Transverse colon (tissue), 4 donors: Measurements from ENCODE around the gene MCOLN3. TPM values are rescaled to one million over a fixed set of nuclear protein-coding genes. Genes with fewer than 3 reads are reported as not detected.

Experiments used
- DNase-seq: peaks from one replicate; pipeline ENCODE4 v3.0.0-alpha.2; 2019
- H3K27ac ChIP-seq, 4 donors: fragments of 200-600 bp; sonication (generic); 2 replicates each; pipeline ENCODE4 v1.5.1; 2016 to 2018; ENCODE audit warnings: inconsistent platforms in 4 of 4
- H3K27me3 ChIP-seq: fragments of 200-600 bp; sonication (generic); 2 replicates; pipeline ENCODE4 v1.5.1; 2017; ENCODE audit warnings: inconsistent platforms
- H3K36me3 ChIP-seq, 4 donors: fragments of 200-600 bp; sonication (generic); 2 replicates each; pipeline ENCODE4 v1.5.1; 2017 to 2019; ENCODE audit warnings: inconsistent platforms in 4 of 4
- H3K4me1 ChIP-seq, 4 donors: fragments of 200-600 bp; sonication (generic); 2 replicates each; pipeline ENCODE4 v1.5.1; 2017 to 2020; ENCODE audit warnings: inconsistent platforms in 4 of 4
- H3K4me3 ChIP-seq, 4 donors: fragments of 200-600 bp; sonication (generic); 1 replicate in 1 of 4; 2 replicates in 3 of 4; pipeline versions ENCODE4 v1.5.1 to v1.6.1; 2017 to 2019; ENCODE audit warnings: inconsistent platforms in 4 of 4
- H3K9me3 ChIP-seq, 2 donors: fragments of 200-600 bp; sonication (generic); 2 replicates each; pipeline ENCODE4 v1.5.1; 2017 to 2019; ENCODE audit warnings: inconsistent platforms in 2 of 2
- EP300 ChIP-seq: sonication (generic); formaldehyde crosslinking; IDR thresholded peaks from one replicate; pipeline ENCODE4 v1.6.1; 2017; ENCODE audit warnings: antibody characterized with exemption, low read depth
- POLR2A ChIP-seq: fragments of 450-650 bp; IDR thresholded peaks from one replicate; pipeline ENCODE4 v1.6.1; 2016; ENCODE audit warnings: antibody characterized with exemption, mild to moderate bottlenecking, moderate library complexity
- POLR2AphosphoS5 ChIP-seq, 3 donors: sonication (generic); formaldehyde crosslinking; IDR thresholded peaks; one replicate each; pipeline ENCODE4 v1.6.1; 2016; ENCODE audit warnings: antibody characterized with exemption in 3 of 3
- WGBS, 2 donors: methylation state at CpG; one replicate each; pipeline ENCODE4 v1.1.5; 2018; ENCODE audit warnings: low coverage in 1 of 2; 5-methylcytosine and 5-hydroxymethylcytosine counted together
- in situ Hi-C, 4 donors: fragments of 200-750 bp; cut with MboI; loops; one replicate each; pipeline versions ENCODE4 v1.15.0 to v1.15.1; 2017; ENCODE audit warnings: low sequenced_read_pairs in 3 of 4, low pct_ligation_motif_present in 1 of 4, low pct_unique_long_range_greater_than_20kb in 1 of 4
- intact Hi-C: fragments of 100-400 bp; cut with DNase I; formaldehyde crosslinking; loops from one replicate; pipeline ENCODE4 v1.15.1; 2023; ENCODE audit warnings: low total_unique reads
- total RNA-seq, 4 donors: library from RNA; depleted of rRNA; stranded (reverse); fragments of >200 nt; gene quantifications; one replicate each; pipeline ENCODE4 v1.1.0, GENCODE V29; 2016
- TF ChIP-seq, protein P1 (sequence below), 5 experiments: fragments of 200-600 bp in 3 of 5; fragments of 450-650 bp in 2 of 5; sonication (generic) in 3 of 5; IDR thresholded peaks; 1 replicate in 2 of 5; 2 replicates in 3 of 5; pipeline ENCODE4 v1.5.1; 2016 to 2017; ENCODE audit warnings: antibody characterized with exemption in 5 of 5, inconsistent platforms in 3 of 5, mild to moderate bottlenecking in 2 of 5, moderate library complexity in 1 of 5

Gene MCOLN3
- total RNA-seq, 4 donors from 2014 or later = 1.9 to 7.6 TPM; not detected in 2

GRCh38 chr1:85059563-85059962 lies 11.3 kb upstream of the MCOLN3 start:
- Histone ChIP-seq H3K27me3 (no peaks in the 10 kb centered on the region), H3K4me1 (peaks cover 0 to 8% (median 0%) of the 10 kb centered on the region in 4 donors), H3K27ac (no peak overlapping the region), H3K4me3 (no peak overlapping the region), H3K9me3 (no peaks in the 10 kb centered on the region), H3K36me3 (no peaks in the 10 kb centered on the region)
- 88 to 91% methylated on average over 2 of the region's 2 CpGs for WGBS, 2 donors
- DNase-seq = no peak
- intact Hi-C loops = no loop called here
- no peak for TF ChIP-seq POLR2A
- no peak for TF ChIP-seq POLR2AphosphoS5 (IDR thresholded peaks at IDR 0.05)
- TF ChIP-seq, protein P1, sequence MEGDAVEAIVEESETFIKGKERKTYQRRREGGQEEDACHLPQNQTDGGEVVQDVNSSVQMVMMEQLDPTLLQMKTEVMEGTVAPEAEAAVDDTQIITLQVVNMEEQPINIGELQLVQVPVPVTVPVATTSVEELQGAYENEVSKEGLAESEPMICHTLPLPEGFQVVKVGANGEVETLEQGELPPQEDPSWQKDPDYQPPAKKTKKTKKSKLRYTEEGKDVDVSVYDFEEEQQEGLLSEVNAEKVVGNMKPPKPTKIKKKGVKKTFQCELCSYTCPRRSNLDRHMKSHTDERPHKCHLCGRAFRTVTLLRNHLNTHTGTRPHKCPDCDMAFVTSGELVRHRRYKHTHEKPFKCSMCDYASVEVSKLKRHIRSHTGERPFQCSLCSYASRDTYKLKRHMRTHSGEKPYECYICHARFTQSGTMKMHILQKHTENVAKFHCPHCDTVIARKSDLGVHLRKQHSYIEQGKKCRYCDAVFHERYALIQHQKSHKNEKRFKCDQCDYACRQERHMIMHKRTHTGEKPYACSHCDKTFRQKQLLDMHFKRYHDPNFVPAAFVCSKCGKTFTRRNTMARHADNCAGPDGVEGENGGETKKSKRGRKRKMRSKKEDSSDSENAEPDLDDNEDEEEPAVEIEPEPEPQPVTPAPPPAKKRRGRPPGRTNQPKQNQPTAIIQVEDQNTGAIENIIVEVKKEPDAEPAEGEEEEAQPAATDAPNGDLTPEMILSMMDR (IDR thresholded peaks at IDR 0.05) = no peak
- TF ChIP-seq EP300 = no peak
- in situ Hi-C loops = no loop called here

DNA sequence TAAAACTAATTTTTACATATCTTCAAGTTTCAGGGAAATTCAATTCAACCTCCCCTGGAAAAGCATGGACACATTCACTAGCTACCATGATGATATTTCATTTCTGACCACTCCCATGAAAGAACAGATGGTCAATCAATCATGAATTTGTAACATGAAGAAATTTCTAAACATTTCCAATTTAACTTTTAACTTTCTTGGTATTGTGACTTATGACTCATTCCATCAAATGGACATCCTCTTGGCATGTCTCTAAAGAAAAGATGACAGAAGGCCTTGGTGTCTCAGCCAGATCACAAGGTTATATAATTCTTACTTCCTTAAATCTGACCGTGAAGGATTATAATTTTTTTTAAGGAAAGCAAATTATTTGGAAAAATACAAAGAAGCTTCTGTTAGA lies 10.5 kb upstream of the MCOLN3 start:
- Histone ChIP-seq H3K36me3 (no peaks in the 10 kb centered on the region), H3K4me3 (no peak overlapping the region)
- intact Hi-C loops = no loop called here

DNA sequence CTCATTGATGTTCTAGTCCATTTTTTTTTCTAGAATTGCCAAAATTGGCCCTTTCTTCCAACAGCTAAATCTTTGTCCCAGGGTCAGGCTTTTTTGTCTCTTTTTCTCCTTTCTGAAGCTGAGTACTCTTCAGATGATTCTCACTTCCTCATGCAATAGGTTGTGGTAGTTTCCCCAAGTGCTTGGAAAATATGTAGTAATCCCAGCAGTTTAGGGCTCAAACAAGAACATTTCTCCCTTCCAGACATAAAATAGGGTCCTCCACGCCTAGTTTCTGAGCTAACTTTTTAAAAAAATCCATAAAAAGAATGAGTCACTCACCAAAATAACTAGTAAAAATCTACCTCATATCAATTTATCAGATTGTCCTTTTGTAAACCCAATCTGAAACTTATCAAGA lies 10.0 kb upstream of the MCOLN3 start:
- Histone ChIP-seq H3K4me1 (peaks cover 0 to 8% (median 0%) of the 10 kb centered on the region in 4 donors), H3K9me3 (no peaks in the 10 kb centered on the region), H3K4me3 (no peak overlapping the region), H3K36me3 (no peaks in the 10 kb centered on the region), H3K27ac (no peak overlapping the region), H3K27me3 (no peaks in the 10 kb centered on the region)
- intact Hi-C loops (no loop called here), in situ Hi-C loops (no loop called here)
- WGBS, 2 donors = 60 to 71% methylated on average over 1 of the region's 1 CpG
- no peak for TF ChIP-seq EP300
- no peak for TF ChIP-seq POLR2A
- TF ChIP-seq POLR2AphosphoS5 (IDR thresholded peaks at IDR 0.05) = no peak
- TF ChIP-seq, protein P1 (IDR thresholded peaks at IDR 0.05) = no peak
- no peak for DNase-seq

More for the DNA sequence above, 10.5 kb upstream of the MCOLN3 start:
- H3K4me1 ChIP-seq = peaks cover 0 to 8% (median 0%) of the 10 kb centered on the region in 4 donors
- in situ Hi-C loops = no loop called here
- 24 to 53% methylated on average over 1 of the region's 1 CpG for WGBS, 2 donors
- no peaks in the 10 kb centered on the region for H3K27me3 ChIP-seq
- H3K27ac ChIP-seq = no peak overlapping the region
- TF ChIP-seq POLR2A (no peak), POLR2AphosphoS5 (IDR thresholded peaks at IDR 0.05) (no peak), EP300 (no peak)
- TF ChIP-seq, protein P1 (IDR thresholded peaks at IDR 0.05) = no peak
- no peaks in the 10 kb centered on the region for H3K9me3 ChIP-seq
- DNase-seq = no peak

DNA sequence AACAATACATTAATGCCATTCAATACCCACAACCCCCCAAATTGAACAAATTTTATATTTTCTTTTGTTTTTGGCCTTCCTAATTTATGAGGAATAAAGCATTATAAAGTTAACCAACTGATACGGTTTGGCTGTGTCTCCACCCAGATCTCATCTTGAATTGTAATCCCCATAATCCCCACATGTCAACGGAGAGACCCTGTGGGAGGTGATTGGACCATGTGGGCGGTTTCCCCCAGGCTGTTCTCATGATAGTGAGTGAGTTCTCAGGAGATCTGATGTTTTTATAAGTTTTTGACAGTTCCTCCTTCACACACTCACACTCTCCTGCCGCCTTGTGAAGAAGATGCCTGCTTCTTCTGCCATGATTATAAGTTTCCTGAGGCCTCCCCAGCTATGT lies 6.4 kb upstream of the MCOLN3 start:
- H3K4me3 ChIP-seq = no peak overlapping the region
- no peaks in the 10 kb centered on the region for H3K36me3 ChIP-seq
- peaks cover 26% of the 10 kb centered on the region for H3K27me3 ChIP-seq
- no peak overlapping the region for H3K27ac ChIP-seq
- no peaks in the 10 kb centered on the region for H3K9me3 ChIP-seq
- in situ Hi-C loops (no loop called here), intact Hi-C loops (no loop called here)
- no peaks in the 10 kb centered on the region for H3K4me1 ChIP-seq
- WGBS, 2 donors = 60 to 77% methylated on average over 1 to 4 of the region's 4 CpGs
- no peak for DNase-seq
- no peak for TF ChIP-seq POLR2AphosphoS5 (IDR thresholded peaks at IDR 0.05)
- TF ChIP-seq, protein P1 (IDR thresholded peaks at IDR 0.05) = no peak
